ENCODE measurements around the gene TMEM131.
"Not testable (repeated sequence)": the region's sequence is repeated elsewhere in the genome, so short reads cannot be mapped to it uniquely, and the experiment has no call there.

TMEM131 gene

GRCh38 chr2:97995734-97996624 is at the start of gene TMEM131:
TMEM131 (minus strand) TSS chr2:97995948; CDS start chr2:97995662, 286 bp downstream.
- DNase-seq = peak; percentile 75

- not testable (repeated sequence) for DNase-seq
These were observed 49.0 kb upstream of the TMEM131 start for GRCh38 chr2:98044730-98045129.

- no peak for DNase-seq
These were observed 47.4 kb upstream of the TMEM131 start for GRCh38 chr2:98043101-98043500.

- no peak for DNase-seq
These were observed 44.7 kb upstream of the TMEM131 start for GRCh38 chr2:98040331-98040939.

GRCh38 chr2:98039085-98039756 is 43.5 kb upstream of the TMEM131 start:
- DNase-seq = no peak

GRCh38 chr2:98037666-98038336 is 42.1 kb upstream of the TMEM131 start:
- DNase-seq = no peak

GRCh38 chr2:98037206-98037605 is 41.5 kb upstream of the TMEM131 start:
- no peak for DNase-seq

GRCh38 chr2:98036349-98037000 is 40.7 kb upstream of the TMEM131 start:
- peak; percentile 40 for DNase-seq

- DNase-seq = no peak
These were observed 39.0 kb upstream of the TMEM131 start for GRCh38 chr2:98034745-98035144.

- DNase-seq = no peak
These were observed 36.3 kb upstream of the TMEM131 start for GRCh38 chr2:98032086-98032485.

- DNase-seq = no peak
These were observed 34.0 kb upstream of the TMEM131 start for GRCh38 chr2:98029718-98030222.

- no peak for DNase-seq
These were observed 33.4 kb upstream of the TMEM131 start for GRCh38 chr2:98028931-98029717.

- no peak for DNase-seq
These were observed 32.4 kb upstream of the TMEM131 start for GRCh38 chr2:98028101-98028561.

GRCh38 chr2:98027538-98027937 is 31.8 kb upstream of the TMEM131 start:
- no peak for DNase-seq

- DNase-seq = no peak
These were observed 31.3 kb upstream of the TMEM131 start for GRCh38 chr2:98026927-98027522.

GRCh38 chr2:98026292-98026691 is 30.5 kb upstream of the TMEM131 start:
- no peak for DNase-seq

GRCh38 chr2:98025481-98026037 is 29.8 kb upstream of the TMEM131 start:
- DNase-seq = no peak

GRCh38 chr2:98022067-98022466 is 26.3 kb upstream of the TMEM131 start:
- not testable (repeated sequence) for DNase-seq

- DNase-seq = no peak
These were observed 25.4 kb upstream of the TMEM131 start for GRCh38 chr2:98020992-98021713.

GRCh38 chr2:98020516-98020915 is 24.8 kb upstream of the TMEM131 start:
- no peak for DNase-seq
